Stimulated activated CD4-positive, alpha-beta T cell treated with anti-CD3 and anti-CD28 coated beads, Interleukin-4, amount 100 ng/mL, for 4 hours (primary cell): ENCODE data around the gene DLGAP4.
"Not testable (repeated sequence)": the region's sequence is repeated elsewhere in the genome, so short reads cannot be mapped to it uniquely, and the experiment has no call there.

Experiments
- DNase-seq, 2 experiments: peaks; one replicate each; pipeline ENCODE4 v3.0.0-alpha.2; 2020

DLGAP4 gene

DNA sequence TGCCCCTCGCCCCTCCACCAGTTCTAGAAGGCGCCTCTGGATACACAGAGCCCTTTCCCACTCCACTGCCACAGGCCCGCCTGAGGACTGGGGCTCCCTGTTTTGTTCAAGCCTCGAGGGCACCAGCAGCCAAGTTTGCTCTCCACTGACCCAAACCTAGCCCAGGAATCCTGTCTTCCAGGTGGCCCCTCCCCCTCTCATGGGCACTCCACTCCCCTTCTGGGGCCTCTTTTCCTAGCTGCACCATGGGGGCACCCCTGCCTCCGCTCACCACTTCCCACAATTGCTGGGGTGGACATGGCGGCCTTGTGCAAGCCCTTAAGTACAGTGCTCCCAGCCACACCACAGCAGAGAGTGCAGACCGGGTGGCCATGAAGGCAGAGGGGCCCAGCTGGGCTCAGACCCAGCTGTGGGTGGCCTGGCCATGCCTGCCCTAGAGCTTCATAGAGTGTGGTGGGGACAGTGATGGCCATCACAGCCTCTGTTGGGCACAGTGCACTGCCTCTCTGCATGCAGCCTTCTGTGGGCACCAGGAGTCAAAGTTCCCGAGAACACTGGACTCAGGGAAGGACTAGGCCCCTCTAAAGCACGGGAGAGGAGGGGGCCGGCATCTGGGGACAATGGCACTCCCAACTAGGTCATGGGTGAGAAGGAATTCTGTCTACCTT lies 236.5 kb downstream of the DLGAP4 start:
- DNase-seq, result no peak

DNA sequence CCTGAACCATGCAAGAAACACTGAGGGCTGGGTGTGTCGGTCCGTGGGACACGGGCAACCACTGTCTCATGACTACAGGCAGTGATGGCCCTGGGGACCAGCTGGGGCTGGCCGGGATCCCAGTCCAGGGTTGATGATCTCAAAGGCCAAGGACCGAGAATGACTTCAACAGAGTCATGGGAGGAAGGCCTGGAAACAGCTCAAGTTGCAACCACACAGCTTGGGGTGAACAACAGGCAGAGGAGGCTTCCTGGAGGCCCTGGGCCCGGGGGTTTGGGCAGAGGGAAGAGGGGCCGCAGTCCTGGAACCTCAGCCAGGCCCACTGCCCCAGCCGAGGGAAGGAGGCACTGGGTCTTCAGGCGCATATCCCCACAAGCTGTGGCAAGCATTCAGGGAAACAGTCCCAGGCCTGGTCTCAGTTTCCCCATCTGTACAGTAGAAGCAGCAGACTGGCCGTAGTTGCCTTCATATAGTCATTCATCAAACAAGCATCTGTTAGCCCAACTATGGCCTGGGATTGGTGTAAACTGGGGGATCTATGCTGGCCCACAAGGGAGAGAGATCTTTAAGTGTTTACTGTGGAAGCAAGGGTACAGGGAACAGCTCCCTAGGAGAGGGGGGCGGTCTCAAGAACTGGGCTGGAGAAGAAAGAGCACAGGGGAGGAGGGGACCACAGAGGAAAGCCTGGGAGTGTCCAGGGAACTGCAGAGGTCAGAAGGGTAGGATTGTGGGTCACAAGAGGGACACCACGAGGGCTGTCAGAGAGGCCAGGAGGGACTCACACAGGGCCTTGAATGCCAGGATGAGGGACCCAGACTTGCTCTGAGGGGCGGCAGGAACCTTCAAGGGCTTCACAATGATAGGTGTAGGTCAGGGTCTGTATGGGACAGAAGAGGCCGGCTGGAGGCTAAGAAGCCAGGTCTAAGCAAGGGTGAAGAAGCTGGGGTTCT lies 237.3 kb downstream of the DLGAP4 start:
- DNase-seq, result no peak

DNA sequence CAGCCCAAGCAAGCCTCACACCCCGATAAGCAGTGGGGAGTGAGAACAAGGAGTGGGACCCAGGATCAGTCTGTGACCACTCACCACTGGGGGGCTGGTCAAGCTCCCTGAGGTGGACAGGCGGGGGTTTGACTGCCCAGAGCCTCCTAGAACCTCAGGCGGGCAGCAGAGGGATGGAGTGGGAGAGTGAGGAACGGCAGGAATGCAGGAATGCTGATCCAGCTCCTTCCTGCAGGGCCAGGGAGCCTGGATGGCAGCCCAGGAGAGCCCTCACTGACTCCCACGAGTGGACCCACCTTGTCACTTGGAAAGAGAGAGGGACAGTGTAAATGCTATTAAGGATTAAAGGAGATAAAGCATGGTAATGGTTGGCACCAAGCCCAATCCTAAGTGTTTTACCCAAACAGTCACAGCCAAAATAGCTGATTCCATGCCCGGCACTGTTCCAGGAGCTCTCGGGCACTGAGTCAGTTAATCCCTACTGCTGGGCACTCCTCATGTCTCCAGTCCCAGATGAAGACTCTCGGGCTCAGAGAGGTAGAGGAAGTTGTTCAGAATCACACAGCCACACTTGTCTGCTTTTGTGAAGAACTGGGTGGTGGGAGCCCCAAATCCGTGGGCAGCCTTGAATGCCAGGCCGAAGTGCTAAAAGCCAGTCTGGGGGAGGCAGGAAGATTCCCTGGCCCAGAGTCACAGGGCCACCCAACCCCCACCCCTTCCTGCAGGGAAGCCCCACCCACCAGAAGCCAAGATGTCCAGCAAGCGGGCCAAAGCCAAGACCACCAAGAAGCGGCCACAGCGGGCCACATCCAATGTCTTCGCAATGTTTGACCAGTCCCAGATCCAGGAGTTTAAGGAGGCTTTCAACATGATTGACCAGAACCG lies 238.2 kb downstream of the DLGAP4 start:
- DNase-seq, result no peak

DNA sequence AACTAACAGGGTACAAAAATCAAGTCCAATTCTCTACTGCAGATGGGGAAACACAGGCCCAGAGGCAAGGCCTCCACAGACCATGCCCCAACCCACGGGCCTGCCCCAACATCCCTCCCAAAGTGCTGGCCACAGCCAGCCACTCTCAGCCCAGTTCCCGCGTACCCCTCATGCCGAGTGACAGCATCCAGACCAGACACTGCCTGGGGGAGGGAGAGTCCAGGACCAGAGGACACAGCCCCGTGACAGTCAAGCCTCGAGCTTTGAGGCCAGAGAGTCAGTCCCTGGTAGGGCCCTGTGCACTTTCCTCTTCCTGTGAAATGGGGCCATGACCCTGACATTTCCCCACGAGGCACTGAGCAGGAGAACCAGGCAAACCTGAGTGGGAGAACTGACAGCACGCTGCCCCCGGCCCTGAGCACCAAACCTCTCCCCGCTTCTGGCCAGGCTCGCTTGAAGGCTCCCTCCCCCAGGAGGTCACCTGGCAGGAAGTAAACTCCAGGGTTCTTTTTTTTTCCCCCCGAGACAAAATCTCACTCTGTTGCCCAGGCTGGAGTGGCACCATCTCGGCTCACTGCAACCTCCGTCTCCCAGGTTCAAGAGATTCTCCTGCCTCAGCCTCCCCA lies 240.1 kb downstream of the DLGAP4 start:
- no peak for DNase-seq

DNA sequence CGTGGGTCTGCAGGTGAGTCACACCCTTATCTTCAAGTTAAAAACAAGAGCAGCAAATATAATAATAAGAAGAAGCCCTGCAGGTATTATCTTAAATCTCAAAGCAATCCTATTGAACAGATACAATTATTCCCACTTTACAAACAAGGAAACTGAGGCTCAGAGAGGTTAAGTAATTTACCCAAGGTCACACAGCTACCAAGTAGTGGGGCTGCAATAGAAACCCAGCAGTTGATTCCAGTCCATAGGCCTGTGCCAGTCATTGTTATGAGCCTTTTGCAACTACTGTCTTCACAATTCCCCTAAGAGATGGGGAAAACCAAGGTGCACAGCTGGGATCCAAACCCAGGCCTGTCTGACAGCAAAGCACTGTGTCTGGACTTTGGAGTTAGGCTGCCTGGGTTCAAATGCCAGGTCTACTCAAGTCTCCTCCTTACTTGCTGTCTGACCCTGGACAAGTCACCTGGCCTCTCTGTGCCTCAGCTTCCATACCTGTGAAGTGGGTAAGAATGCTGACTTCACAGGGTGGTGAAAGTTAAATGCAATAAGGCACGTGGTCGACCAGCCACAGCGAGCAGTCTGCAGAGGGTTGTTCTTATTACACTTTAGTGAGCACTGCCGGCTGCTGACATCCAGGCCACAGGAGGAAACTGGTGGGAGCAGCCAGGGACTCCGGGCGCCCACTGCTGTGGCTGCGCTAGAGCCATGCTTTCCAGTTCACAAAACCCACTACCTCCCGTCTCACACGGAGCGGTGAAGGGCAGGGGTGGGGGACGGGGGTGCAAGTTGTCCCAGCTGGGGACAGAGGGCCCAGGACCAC lies 241.3 kb downstream of the DLGAP4 start:
- no peak for DNase-seq

DNA sequence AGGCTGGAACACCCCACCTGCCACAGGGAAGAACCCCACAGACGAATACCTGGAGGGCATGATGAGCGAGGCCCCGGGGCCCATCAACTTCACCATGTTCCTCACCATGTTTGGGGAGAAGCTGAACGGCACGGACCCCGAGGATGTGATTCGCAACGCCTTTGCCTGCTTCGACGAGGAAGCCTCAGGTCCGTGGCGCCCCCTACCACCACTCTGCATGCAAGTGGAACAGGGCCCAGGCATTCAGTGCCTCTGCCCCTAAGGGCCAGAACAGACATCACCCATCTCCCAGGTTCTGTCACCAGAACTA lies 241.8 kb downstream of the DLGAP4 start:
- DNase-seq, result no peak

DNA sequence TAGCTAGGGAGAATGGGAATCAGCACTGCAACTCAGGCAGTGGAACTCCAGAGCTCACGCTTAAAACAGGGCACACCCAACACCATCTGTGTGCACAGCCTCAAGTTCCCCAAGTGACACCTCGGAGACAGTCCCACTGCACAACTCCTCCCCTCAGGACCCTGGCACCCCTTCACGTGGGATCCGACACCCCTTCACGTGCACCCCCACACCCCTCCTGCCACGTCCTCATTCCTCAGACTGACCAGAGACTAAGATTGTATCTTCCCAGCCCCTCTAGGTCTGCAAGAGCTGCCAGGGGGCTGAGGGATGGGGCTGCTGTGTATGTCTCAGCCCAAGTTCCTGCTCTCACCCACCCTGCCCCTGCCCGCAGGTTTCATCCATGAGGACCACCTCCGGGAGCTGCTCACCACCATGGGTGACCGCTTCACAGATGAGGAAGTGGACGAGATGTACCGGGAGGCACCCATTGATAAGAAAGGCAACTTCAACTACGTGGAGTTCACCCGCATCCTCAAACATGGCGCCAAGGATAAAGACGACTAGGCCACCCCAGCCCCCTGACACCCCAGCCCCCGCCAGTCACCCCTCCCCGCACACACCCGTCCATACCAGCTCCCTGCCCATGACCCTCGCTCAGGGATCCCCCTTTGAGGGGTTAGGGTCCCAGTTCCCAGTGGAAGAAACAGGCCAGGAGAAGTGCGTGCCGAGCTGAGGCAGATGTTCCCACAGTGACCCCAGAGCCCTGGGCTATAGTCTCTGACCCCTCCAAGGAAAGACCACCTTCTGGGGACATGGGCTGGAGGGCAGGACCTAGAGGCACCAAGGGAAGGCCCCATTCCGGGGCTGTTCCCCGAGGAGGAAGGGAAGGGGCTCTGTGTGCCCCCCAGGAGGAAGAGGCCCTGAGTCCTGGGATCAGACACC lies 242.8 kb downstream of the DLGAP4 start:
- DNase-seq, result no peak

DNA sequence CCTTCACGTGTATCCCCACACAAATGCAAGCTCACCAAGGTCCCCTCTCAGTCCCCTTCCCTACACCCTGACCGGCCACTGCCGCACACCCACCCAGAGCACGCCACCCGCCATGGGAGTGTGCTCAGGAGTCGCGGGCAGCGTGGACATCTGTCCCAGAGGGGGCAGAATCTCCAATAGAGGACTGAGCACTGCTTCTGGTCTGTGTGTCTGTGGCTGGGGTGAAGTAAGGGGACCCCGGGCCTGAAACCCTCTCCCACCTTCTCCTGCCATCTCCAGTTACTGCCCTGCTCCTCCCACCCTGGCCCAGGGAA lies 243.4 kb downstream of the DLGAP4 start:
- DNase-seq, result no peak

DNA sequence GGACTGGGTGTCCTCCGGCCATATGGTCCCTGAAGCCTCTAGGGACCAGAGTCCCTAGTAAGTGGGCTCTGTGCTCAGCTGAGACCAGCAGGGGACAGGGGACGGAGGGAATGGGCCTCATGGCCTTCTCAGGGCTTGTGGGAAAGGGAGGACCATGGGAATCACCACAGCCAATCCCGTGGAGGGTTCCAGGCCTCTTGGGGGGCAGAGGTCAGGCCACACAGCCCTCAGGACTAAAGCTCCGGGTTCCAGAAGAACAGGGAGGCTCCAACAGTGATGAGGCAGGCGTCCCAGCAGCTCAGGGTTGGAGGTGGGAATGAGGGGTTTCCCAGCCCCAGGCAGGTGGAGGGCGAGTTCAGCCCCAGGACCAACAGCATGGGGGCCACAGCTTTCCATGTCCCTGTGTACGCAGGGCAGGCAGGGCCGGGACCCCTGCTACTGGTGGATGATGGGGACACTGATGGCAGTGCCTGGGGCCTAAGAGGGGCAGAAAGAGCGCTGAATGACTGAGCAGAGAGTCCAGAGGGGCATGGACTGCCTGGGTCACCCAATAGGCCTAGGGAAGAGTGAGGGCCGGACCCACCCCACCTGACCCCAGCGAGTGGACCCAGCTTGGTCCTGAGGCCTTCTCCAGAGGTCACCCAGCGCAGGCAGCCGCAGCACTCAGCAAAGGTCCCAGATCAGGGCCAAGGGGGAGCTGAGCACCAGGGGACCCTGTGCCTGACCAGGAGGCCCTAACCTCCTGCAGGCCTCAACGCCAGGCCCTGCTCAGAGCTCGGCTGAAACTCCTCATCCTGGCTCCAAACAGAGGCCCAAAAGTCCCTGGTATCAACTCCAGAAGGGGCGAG lies 244.0 kb downstream of the DLGAP4 start:
- DNase-seq, result no peak

DNA sequence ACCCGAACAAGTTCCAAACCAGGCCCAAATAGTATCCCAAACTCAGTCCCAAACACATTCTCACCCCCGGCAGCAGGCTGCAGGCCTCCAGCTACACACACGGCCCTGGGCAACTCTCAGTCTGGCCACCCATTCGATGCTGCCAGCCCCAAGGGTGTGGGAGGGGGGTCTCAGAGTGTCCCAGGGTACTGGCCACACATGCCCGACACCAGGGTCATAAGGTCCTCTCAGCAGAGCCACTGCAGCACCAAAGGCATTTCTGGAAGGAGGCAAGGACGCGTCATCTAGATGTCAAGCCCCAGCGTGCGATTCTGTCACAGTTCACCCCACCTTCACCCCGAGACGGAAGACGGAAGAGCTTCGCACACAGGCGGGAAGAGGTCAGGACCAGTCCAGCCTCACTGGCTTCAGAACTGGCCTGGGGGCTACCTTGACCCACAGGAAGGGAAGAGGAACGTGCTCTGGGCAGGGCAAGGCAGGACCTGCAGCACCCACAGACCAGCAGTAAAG lies 244.7 kb downstream of the DLGAP4 start:
- no peak for DNase-seq

DNA sequence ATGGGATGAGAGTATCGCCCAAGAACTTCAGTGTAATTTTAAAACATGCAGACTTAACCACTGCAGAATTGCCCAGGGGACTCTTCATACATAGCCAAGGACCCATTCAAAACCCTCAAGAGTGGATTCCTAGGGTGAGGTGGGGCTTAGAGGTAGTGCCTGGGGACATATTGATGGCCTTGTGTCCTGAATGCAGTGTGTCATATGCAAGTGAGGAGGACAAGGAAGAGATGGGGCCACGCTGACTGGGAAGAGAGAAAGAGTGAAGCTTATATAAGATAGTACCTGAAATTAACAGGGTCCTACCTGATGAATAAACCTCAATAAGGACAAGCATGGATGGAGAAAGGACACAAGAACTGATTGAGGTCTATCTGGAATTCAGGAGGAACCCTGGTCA lies 249.1 kb downstream of the DLGAP4 start:
- DNase-seq, result no peak

DNA sequence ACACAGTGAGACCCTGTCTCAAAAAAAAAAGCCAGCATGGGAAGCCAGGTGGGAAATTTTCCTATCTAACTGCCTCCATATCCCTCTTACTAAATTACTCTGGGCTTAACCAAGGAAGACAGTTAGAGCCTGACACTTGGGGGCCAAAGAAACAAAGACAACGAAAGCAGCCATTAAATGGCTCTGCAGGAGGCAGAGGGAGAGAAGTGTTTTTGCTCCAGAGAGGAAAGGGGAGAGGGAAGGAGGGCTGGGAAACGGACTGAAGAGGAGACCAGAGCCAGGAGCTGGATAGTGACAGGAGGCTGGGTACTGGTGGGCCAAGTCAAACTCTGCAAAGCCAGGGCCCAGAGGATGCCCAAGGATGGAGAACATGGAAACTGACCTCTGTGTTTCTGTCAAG lies 256.6 kb downstream of the DLGAP4 start:
- DNase-seq, result no peak

DNA sequence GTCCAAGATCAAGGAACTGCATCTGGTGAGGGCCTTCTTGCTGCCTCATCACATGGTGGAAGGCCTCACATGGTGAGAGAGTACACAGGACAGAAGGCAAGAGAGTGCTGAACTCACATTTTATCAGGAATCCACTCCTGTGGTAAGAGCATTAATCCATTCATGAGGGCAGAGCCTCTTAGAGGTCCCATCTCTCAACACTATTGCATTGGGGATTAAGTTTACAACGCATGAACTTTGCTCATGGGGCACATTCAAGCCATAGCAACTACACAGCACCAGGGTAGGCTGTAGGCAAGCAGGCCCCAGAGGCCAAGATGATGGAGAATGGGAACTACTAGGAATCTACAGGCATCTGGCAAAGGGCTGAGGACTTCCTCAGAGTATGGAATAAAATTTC lies 257.2 kb downstream of the DLGAP4 start:
- no peak for DNase-seq

DNA sequence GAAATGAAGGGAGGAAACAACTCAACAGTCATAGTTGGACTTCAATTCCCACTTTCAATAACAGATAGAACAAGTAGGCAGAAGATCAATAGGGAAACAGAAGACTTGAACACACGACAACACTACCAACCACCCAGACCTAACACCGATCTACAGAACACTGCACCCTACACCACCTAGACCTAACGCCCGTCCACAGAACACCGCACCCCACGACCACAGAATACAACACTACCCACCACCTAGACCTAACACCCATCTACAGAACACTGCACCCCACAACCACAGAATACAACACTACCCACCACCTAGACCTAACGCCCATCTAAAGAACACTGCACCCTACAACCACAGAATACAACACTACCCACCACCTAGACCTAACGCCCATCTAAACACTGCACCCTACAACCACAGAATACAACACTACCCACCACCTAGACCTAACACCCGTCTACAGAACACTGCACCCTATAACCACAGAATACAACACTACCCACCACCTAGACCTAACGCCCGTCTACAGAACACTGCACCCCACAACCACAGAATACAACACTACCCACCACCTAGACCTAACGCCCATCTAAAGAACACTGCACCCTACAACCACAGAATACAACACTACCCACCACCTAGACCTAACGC lies 258.1 kb downstream of the DLGAP4 start:
- not testable (repeated sequence) for DNase-seq

DNA sequence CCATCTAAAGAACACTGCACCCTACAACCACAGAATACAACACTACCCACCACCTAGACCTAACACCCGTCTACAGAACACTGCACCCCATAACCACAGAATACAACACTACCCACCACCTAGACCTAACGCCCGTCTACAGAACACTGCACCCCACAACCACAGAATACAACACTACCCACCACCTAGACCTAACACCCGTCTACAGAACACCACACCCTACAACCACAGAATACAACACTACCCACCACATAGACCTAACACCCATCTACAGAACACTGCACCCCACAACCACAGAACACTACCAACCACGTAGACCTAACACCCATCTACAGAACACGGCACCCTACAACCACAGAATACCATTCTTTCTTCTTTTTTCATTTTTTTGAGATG lies 258.6 kb downstream of the DLGAP4 start:
- DNase-seq, result not testable (repeated sequence)

DNA sequence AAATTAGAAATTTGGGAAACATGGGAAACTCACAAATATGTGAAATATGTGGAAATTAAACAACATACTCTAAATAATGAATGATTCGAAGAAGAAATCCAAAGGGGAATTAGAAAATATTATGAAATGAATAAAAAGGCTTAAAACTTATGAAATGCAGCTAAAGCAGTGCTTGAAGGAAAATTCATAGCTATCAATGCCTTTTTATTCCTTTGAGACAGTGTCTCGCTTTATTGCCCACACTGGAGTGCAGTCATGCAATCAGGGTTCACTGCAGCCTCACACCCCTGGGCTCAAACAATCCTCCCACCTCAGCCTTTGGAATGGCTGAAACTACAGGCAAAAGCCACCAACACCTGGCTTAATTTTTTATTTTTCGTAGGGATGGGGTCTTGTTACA lies 259.4 kb downstream of the DLGAP4 start:
- DNase-seq, result no peak

DNA sequence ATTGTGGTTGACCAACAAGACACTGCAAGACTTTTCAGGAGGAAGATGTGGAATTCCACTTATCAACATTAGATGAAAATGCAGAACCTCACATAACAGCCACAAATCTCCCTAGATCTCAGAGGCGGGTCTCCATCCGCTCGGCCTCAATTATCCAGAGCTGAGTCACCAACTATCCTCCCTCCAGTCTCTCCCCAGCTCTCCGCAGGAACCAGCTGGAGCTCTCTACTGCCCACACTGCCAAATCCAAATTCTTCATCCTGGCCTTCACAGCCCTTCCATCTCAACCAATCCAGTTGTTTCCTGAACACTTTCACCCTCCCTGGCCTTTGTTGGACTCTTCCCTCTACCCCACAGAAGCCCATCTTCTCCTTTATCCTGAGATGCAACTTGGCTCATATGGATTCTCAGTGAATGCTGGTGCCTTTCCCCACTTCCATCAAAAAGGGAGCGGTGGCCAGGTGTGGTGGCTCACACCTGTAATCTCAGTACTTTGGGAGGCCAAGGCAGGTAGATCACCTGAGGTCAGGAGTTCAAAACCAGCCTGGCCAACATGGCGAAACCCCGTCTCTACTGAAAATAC lies 263.8 kb downstream of the DLGAP4 start:
- no peak for DNase-seq

DNA sequence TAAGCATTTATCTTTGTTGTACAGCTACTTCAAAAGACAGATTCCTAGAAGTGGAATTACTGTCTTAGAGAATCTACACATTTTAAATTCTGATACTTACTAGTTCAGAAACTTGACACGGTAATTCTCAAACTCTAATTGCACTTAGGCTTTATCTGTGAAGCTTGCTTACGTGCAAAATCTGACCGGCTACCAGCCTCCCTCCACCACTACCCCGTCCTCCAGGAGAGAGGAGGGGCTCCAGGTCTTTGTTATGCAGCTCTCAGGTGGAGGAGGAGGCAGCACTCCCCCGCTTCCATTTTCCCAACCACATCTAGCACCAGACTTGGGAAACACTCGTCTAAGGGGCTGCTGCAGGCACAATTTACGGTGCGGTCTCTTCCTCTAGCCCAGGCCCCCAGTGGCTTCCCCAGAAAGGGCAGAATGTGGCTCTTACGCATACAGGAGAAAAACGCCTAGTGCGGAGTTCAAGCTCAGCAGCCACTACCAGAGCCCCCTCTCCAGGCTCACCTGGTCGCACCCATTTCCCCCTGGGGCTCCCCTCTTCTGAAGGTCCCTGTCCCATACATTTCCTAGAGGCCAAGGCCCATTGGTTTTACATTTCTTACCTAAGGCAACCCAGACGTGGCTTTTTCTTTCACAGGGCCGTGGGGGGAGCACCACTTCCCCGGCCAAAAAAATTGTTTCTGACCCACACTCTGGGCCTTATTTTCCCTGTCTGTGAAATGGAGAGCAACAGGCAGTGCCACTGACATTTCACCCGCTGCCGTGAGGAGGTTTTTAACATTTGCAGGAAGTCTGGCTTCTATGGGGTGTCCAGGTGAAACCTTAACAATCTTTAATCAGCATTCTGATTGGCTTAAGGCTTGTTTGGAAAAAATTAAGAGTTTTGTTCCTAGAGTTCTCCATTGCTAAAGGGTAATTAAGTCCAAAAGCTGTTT lies 265.7 kb downstream of the DLGAP4 start:
- no peak for DNase-seq
